Vagina (tissue), 2 donors: ENCODE data around the gene INSR.

Experiments used
- CTCF ChIP-seq, 3 experiments: fragments of 450-650 bp in 2 of 3; fragments of 200-600 bp in 1 of 3; sonication (generic) in 1 of 3; IDR thresholded peaks; one replicate each; pipeline ENCODE4 v1.5.1; 2017 to 2019; ENCODE audit warnings: antibody characterized with exemption in 3 of 3, mild to moderate bottlenecking in 2 of 3, moderate library complexity in 2 of 3
- POLR2A ChIP-seq, 2 donors: fragments of 450-650 bp; IDR thresholded peaks; one replicate each; pipeline ENCODE4 v1.6.1; 2017; ENCODE audit warnings: antibody characterized with exemption in 2 of 2, mild to moderate bottlenecking in 2 of 2, moderate library complexity in 2 of 2
- POLR2AphosphoS5 ChIP-seq, 2 donors: sonication (generic); formaldehyde crosslinking; IDR thresholded peaks; one replicate each; pipeline ENCODE4 v1.9.0; 2017; ENCODE audit warnings: antibody characterized with exemption in 2 of 2, mild to moderate bottlenecking in 2 of 2, low read depth in 1 of 2; ENCODE audit not compliant: insufficient read depth in 1 of 2

DNA sequence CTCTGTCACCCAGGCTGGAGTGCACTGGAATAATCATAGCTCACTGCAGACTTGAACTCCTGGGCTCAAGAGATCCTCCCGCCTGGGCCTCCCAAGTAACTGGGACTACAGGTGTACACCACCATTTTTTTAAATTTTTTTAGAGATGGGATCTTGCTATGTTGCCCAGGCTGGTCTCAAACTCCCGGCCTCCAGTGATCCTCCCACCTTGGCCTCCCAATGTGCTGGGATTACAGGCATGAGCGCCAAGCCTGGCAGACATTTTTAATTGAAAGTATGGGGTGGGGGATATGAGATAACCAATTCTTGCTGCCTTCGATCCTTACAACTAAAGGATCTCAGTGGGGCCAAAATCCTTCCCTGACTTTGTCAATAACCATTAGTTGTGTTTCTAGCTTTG lies 132.9 kb downstream of the INSR start:
- no peak for TF ChIP-seq CTCF (IDR thresholded peaks at IDR 0.05)
- TF ChIP-seq POLR2AphosphoS5 (IDR thresholded peaks at IDR 0.05; ENCODE audit: insufficient read depth in 1 of 2, low read depth in 1 of 2) = no peak
- no peak for TF ChIP-seq POLR2A (IDR thresholded peaks at IDR 0.05)
